Activated CD8-positive, alpha-beta memory T cell treated with anti-CD3 and anti-CD28 coated beads, Interleukin-2, amount 50 U/mL, for 1 hour (primary cell): ENCODE measurements around the gene TNFAIP8.

Experiments
- DNase-seq: peaks from one replicate; pipeline ENCODE4 v3.0.0-alpha.2; 2020; ENCODE audit errors: extremely low read depth

Gene TNFAIP8

DNA sequence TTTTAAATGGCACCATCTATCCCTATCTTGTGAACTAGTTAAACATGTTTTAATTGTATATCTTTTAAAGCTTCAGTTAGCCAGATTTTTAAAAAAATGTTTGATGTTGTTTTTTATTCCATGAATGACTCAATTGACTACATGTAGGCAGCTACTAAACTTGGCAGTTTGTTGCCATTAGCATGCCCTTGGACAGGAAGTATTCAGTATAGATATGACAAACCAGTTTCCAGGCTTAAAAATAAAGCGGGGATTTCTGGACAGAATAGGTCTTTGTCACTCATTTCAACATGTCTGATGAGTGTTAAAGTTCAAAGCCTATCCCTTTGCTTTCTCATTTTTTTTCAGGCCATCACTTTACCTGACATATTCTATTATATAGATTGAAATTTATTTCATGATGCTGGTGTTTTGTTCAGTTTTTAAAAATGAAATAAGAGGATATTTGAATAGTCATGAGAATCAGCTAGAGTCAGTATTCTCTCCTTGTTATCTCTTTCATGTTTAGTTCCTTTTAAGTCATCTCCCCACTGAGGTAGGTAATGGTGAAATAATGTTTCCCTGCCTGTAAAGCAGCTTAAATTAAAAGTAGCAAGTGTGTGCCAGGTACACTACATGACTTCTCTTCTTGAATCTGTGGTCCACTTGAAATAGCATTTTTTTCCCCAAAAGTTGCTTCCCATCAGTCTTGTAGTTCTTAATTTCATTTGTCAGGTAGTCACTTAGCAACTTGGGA, 11.9 kb downstream of the TNFAIP8 start:
- DNase-seq, result no peak

DNA sequence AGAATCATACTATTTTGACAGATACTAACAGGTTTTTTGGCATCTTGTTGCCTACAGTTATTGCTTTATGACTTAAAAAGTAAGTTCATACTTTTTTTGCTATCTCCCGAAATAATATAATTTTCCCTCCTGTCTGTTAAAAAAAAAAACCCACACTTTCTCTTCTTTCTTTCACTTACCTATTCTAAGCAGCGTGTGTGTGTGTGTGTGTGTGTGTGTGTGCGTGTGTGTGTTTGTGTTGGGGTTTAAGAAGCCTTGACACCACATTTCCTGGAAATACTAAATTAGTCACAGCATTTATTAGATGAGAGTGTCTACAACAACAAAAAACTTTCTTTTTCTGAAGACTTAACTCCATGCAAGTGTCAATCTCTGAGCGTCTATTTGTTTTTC, 12.4 kb downstream of the TNFAIP8 start:
- no peak for DNase-seq

DNA sequence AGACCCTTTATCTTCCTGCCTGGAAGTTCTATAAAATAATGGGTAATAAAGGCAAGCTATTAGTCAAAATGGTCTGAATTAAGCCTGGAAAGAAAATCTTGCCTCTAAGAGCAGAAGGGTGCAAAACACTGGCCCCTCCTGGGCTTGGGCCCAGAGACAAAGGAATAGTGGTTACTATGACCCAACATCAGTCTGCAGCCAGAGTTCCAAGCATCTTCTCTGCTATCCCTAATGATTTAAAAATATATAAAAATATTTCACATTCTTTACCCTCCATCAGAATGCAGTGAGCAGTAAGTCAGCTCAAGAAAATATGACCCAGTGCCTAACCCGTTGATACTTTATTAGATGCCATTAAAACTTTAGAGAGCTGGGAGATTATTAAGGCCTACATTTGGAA, 14.7 kb downstream of the TNFAIP8 start:
- no peak for DNase-seq

DNA sequence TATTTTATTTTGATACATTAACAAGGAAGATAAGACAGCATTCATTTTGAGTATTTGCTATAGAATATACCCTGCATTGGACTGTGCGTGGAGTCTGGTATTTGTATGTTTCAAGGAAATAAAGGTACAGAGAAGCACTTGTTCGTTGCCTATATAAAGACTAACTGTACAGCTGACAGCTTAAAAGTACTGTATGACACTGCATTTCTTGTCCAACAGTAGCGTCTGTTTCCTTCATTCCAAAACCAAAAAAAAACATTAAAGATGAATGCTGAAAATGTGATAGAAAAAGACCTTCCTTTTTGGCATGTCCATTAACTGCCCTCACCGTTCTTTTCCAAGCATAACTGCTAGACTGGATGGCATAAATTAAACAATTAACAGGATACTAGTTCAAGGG, 15.3 kb downstream of the TNFAIP8 start:
- no peak for DNase-seq

DNA sequence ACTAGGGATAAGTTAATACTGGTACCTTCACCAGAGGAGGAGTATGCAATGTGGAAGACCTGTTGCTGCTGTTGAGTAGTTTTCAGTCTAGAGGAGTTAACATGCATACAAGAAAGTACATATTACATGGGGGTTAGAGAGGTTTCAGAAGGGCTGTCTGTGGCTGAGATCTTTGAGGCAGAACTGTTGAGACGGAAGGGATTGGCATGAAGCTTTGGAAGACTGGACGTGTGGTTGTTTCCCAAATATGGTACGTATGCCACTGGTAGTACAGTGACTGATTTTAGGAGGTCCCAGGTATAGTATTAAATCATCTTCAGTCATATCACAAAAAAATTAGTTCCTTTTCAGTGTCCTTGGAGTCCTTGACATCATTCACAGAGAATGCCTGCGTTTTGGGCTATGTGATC, 17.6 kb downstream of the TNFAIP8 start:
- no peak for DNase-seq

DNA sequence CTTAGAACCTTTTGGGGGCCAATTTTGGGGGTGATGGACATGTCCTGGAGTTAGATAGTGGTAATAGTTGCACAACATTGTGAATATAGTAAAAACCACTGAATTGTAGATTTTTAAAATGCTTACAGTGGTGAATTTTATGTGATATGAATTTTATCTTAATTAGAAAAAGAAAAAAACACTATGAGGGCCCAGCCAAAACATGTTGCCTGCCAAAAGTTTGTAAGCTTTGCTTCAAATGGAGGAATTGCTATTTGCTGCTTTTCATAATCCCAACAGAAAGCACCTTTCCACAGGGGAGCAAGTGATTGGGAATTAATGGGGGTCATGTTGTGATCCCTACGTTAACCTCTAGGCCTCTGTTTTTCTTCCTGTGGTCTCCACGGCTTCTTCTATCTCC, 19.1 kb downstream of the TNFAIP8 start:
- DNase-seq, result no peak

DNA sequence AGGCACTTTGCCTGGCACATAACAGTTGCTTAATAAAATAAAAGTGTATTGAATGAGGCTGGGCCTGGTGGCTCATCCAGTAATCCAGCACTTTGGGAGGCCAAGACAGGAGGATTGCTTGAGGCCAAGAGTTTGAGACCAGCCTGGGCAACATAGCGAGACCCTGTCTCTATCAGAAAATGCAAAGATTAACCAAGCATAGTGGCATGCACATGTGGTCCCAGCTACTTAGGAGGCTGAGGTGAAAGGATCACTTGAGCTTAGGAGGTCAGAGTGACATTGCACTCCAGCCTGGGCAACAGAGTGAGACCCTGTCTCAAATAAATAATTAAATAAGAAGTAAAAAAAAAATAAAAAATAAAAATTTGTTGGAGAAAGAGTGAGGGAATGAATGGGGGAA, 21.2 kb downstream of the TNFAIP8 start:
- no peak for DNase-seq

DNA sequence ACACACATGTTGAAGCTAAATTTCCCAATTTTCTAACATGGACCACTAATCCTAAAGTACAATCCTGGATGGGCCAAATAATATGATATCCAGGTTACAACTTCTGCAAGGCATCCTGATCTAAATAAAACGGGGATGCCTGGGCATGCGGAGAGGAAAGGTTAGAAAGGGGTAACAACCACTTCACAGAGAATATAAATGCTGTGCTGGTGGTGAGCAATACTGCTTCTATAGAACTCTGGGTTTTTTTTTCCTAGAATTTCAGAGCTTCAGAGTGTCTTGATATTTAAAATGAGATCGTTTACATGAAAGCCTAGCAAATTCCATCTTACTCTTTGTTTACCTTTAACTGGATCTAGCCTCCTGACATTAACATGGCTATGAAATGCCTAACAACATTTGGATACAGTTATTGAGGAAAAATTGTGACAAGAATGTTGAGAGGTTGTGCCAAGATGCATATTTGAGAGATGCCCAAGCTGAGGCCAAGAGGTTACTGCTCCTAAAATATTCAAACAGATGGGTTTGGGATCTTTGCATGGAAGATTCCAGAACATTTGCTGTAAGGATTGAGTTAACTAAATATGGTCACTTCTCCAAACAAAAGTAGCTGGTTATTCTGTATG, 22.4 kb downstream of the TNFAIP8 start:
- DNase-seq, result no peak

DNA sequence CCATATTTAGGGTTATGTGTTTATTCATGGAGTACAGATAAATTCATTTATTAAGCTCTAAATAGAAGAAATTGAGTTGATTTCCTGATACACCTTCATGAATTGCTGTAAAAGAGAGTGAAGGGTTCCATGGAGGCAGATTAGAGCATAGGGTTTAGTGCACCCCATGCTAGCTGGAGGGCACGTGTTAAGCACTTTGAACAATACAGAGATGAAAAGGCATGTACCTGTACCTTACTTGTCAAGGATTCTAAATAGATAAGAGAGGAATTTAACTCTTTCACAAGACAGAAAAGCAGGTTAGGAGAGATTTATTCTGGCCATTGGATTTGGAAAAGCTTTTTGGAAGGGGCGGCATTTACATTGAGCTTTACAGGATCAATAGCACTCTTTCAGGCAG, 23.3 kb downstream of the TNFAIP8 start:
- DNase-seq, result no peak

DNA sequence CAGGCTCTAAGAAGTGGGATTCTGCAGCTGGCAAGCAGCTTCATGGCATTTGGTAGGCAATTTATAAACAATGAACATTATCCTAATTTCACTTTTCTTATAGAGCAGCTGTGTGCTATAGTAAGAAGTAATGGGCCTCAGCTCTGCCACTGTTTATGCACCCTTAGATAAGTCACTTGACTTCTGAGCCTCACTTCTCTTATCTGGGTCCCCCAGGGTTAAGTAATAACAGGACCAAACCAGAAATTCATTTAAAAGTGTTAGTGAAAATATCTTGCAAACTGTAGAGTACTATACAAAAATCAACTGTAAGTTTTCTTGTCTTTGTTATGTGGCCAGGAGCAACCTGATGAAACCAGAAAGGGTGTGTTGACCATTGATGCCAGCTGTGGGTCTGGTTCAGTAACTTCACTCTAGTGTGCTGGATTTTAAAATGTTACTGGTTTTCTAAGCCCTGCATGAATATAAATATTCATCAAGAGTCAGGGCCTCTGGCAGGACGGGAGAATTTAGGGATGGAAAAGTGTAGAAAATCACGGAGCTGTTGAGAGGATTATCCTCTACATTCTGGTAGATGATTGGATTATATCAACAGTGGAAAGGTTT, 24.2 kb downstream of the TNFAIP8 start:
- DNase-seq, result no peak

DNA sequence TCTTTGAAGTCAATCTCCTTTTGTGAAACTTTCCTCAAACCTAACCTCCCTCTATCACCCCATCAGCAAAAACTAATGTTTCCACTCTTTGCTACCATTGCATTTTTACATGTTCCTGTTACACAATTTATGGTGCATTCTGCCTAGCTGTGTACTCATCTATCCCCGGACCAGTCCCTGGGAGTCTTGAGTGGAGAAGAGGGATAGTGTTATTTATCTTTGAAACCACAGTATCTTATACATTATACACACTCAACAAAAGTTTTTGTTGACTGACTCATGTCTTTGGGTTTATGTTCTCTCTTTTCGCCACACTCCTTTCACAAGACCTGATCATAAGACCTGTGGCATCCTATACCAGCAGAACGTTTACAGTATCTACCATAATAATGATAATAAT, 26.4 kb downstream of the TNFAIP8 start:
- no peak for DNase-seq

DNA sequence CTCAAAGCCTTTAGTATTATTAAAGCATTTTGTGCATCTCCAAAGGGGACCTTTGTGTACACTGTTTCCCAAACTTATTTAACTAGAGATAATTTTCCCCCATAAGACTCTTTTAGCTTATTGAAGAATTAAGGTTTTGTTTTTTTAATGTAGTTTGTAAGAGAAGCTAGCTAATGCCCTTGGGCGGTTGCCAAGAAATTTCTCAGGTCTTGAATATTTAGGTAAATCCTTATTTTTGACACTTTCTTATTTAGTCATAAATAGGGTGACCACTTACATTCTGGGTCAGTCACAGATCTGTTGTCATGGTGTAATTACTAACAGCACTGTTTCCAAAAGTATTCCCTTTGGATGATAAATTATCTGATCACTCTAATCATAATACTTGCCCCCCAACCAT, 27.2 kb downstream of the TNFAIP8 start:
- no peak for DNase-seq

DNA sequence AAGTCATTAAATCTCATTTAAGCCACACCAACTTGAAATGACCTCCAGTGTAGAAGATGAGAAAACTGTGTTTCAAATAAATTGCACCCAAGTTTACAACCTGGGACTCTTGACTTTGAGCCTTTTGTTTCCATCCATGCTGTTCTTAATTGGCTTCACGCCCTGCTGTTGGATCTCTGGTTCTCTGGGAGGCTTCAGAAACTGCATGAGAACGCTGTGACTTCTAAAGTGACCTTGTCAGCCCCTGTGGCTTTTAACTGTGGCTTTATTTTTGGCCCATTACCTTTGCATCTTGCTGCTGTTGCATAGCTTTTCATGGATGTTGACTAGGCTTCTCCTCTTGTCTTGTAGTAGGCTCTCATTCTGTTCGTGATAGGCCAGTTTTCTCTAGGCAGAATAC, 29.3 kb downstream of the TNFAIP8 start:
- no peak for DNase-seq

DNA sequence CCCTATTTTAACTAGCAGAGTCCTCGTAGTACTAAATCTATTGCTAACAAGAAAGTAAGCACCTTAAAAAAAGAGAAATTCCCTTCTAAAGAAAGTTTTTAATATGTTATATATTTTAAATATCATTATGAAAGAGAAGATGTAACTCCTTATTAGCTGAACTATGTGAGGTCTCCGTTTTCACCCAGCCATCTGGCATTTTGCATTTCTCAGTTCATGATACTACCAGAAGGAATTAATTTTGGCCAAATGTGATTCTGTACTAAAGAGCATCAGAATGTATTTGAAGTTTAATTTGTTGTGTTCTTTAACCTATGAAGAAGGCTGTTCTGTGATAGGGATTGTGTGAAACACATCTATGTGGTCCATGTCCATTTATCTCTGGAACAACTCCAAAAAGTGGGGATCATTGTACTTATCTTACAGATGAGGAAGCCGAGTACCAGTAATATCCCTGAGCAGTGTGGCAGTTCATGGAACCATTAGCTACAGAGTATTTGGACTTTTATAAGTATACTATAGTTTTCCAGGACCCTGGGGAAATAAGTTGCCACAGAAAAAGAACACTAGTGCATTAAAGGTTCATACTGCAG, 29.8 kb downstream of the TNFAIP8 start:
- DNase-seq, result no peak

DNA sequence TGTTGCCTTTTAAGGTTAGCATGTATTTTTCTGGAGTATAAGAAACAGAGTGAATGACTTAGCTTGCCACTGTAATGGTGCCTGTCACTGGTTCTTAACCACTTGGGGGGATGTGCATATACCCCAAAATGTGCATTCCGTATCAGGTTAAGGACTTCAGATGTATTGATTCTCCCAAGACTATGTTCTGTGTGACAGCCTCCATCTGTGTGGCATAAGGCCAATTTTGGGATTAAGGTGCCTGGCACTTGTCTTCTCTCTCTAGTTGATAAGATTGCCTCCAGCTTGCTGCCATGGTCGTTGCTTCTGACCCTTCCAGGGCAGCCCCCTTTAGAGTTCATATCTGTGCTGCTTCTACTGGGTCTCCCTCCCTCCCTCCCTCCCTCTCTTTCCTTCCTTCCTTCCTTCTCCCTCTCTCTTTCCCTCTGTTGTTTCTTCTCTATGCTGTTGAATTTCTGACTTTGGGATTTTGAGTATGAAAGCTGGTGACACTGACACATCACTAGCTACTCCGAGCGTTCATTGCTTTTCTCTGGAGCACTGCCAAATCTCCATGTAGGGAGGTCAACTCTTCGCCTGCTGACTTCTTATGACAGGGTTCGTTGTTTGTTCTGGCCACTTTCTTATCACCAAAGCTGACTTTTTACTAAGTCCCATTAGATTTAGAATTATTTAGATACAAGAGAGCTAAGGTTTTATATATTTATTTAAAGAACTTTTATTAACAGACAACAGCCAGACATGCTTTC, 31.0 kb downstream of the TNFAIP8 start:
- DNase-seq, result no peak

DNA sequence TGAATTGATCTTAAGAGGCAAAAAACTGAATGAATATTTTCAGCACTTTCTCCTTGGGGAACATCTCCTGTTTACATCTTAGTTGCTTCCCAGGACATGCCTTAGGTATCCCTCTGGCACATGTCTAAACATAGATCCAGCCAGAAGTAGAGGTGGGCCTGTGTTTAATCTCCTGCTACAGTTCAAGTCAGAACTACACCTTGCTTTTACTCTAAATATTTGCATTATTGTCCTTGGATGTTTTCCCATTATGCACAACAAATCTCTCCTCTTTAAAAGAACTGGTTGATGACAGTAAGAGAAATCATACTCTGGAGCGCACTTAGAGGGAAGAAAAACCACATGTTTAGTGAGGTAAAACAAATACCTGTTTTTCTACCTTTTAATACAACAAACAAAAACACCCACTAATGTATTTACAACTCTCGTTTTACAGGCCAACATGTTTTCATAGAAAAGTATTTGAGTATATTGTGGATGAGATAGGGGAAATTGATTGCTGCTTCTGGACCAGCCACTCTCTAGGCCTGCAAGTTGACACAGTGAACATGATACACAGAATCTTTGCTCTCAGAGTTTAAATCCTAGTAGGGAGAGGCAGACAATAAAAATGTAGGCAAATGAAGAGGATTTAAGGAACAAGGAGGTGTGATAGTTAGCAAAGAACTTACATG, 32.3 kb downstream of the TNFAIP8 start:
- no peak for DNase-seq

DNA sequence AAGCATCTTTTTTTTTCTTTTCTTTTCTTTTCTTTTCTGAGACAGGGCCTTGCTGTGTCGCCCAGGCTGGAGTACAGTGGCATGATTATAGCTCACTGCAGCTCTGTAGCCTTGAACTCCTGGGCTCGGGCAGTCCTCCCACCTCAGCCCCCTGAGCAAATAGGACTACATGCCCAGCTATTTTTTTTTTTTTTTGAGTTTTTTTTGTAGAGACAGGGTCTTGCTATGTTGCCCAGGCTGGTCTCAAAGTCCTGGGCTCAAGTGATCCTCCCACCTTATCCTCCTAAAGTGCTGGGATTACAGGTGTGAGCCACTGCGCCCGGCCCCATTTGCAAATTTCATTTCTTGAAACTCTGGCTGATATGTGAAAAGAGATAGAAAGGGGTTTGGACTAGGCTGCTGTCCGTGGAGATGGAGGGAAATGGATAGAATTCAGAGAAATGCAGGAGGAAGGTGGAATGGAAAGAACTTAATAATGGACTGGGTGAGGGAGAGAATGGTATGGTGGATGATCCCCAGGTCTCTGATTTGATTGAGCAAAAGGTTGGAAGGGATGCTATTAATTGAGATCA, 32.9 kb downstream of the TNFAIP8 start:
- no peak for DNase-seq

DNA sequence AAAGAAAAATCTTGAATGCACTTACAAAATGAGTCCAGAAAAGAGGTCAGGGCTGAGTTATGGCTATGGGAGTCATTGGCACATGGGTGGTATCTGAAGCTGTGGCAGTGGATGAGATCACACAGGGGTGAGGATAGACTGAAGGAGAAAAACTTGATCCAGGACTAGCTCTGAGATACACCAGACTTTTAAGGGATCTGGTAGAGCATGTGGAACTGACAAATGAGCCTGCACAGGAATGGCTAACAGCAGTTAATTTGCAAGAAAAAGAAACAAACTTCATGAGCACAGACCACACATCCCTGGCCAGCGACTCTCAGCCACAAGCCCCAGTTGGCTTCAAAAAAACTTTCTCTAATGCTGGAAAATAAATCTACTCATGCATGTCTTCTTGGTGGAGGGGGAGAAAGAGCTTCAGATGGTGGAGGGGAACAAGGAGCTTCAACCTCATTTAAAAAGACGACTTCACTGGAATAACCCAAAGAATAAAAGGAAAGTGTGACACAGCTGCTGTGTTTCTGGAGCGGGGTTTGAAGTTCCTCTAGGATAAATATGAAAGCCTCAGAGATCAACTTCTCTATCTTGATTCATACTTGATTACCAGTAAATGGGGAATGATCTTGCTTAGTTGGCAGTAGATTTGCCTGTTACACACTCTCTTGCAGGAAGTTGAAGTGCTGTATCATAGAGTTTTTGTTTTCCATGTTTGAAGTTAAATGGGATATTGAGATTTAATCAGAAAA, 33.6 kb downstream of the TNFAIP8 start:
- no peak for DNase-seq

DNA sequence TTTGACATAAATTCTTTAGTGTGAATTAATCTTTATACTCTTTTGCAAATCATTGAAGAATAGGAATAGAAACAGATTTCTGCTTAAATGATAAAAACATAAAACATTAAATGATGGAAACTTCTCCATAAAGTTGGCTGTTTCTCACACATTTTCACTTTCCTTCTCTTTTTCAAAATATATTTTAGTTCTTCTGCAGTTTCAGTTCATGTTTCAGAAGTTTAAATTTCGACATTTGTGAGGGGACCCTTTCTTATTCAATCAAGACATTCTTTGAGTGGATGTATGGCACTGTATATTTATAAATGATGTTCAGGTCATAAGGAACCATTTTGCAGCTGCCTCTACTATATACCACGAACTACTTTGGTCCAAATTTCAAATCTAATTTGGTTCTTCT, 34.6 kb downstream of the TNFAIP8 start:
- no peak for DNase-seq

DNA sequence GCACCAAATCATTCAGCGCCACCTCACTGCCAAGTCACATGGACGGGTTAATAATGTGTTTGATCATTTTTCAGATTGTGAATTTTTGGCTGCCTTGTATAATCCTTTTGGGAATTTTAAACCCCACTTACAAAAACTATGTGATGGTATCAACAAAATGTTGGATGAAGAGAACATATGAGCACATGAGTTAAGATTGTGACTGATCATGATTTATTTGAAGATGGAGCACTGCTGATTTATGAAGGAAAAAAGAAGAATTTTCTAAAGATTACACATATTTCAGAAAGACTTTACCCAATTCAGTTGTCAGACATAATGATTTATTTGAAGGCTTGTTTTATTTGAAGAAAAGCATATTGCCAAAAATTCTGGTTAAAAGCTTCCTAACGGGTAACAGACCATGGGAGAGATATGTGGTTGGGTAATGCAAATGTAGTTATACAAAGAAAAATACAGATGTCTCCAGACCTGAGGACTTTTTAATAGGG, 37.4 kb downstream of the TNFAIP8 start:
- no peak for DNase-seq

DNA sequence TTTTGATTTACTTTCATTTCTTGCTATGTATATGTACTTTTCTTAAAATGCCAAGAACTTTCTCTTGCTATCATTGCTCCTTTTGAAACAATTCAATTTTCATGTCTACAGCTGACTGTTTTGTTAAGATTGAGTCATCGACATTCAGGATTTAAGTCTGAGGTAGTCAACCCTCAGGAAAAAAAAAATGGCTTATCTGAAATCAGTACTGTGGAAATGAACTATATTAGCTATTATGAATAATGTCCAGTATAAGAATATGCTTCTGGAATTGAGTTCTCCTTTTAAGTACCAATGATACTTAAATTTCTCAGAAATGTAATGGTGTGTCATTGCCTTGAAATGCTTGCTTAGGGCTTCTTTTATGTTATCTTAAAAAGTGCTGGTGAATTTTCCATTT, 37.9 kb downstream of the TNFAIP8 start:
- DNase-seq, result no peak
